ENCODE data around the gene DNM2.
A peak's percentile ranks its signal among the peaks of the same experiment; 100 is the strongest.

The DNM2 gene

GRCh38 chr19:10773969-10774368 lies 56.1 kb downstream of the DNM2 start:
- DNase-seq (ENCODE audit: low read depth, low spot score): no peak

- DNase-seq (ENCODE audit: low read depth, low spot score): no peak
Measured at GRCh38 chr19:10774893-10775292, 57.0 kb downstream of the DNM2 start.

GRCh38 chr19:10776900-10777650 lies 59.2 kb downstream of the DNM2 start:
- no peak for DNase-seq (ENCODE audit: low read depth, low spot score)

DNA sequence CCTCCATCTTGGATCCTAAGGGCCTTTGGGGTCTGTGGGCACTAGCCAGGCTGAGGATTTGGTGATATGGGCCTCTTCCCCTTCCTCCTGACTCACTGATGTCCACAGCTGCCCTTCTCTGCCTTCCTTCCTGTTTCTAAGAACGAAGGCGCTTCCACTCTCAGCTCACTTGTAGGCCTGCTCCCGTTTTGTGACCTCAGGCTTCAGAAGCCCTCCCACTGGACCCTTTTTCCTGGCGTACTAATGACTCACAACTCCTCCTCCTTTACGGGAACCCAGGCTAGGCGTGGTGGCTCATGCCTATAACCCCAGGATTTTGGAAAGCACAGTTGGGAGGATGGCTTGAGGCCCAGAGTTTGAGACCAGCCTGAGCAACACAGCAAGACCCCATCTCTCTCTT lies 62.5 kb downstream of the DNM2 start:
- DNase-seq (ENCODE audit: low read depth, low spot score): peak; percentile 45

GRCh38 chr19:10782795-10783194 lies 64.9 kb downstream of the DNM2 start:
- no peak for DNase-seq (ENCODE audit: low read depth, low spot score)

GRCh38 chr19:10784257-10784656 lies 66.4 kb downstream of the DNM2 start:
- DNase-seq (ENCODE audit: low read depth, low spot score): no peak

DNA sequence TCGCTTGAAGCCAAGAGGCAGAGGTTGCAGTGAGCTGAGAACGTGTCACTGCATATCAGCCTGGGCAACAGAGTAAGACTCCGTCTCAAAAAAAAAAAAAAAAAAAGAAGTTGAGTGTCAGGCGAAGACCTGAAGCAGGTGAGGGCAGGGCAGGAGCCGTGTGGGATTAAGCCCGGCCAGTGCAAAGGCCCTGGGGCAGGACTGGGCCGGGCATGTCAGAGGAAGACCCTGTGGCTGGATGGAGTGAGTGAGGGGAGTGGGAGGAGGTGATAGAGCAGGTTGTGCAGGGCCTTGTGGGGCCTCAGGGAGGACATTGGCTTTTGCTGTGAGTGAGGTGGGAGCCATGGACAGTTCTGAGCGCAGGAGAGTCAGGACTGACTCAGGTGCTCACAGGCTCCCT lies 70.3 kb downstream of the DNM2 start:
- DNase-seq (ENCODE audit: low read depth, low spot score): no peak

- DNase-seq (ENCODE audit: low read depth, low spot score): no peak
Measured at GRCh38 chr19:10789866-10790265, 72.0 kb downstream of the DNM2 start.

DNA sequence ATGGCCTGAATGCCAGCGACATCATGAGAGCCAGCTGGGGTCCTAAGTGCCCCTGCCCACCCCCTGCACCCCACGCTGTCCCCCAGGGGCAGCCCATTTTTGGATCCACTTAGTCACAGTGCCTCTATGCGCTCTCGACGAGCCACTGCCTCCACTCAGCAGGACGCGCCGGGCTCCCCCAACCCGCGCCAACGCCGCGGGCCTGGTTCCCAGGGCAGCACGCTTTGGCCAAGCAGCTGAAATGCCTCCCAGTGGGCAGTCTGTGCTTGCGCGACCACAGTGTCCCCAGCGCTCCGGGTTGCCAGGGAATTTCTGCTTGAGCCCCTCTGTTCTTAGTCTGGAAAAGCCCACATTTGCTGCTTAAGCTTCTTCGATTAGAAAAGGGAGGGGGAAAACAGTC lies 78.8 kb downstream of the DNM2 start:
- no peak for DNase-seq (ENCODE audit: low read depth, low spot score)

GRCh38 chr19:10797078-10797477 lies 79.2 kb downstream of the DNM2 start:
- DNase-seq (ENCODE audit: low read depth, low spot score): no peak

- no peak for DNase-seq (ENCODE audit: low read depth, low spot score)
Measured at GRCh38 chr19:10797541-10798256, 79.8 kb downstream of the DNM2 start.

DNA sequence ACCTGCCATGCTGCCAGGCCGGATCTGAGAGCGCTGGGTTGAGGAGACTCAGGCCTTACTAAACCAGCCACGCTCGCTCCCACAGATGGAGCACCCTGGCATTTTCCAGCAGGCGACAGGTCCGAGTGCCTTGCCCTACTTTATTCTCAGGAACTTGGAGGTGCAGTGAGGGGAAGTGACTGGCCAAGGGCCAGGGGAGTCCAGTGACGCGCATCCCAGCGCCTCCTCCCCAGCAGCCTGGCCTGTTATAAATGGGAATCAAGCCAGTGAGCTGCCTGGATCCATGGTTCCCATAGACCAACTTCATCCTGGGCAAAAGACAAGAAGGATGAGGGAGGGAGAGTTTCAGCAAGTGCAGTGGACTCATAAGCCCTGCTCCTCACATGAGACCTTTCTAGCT lies 82.6 kb downstream of the DNM2 start:
- no peak for DNase-seq (ENCODE audit: low read depth, low spot score)

GRCh38 chr19:10802479-10802878 lies 84.6 kb downstream of the DNM2 start:
- no peak for DNase-seq (ENCODE audit: low read depth, low spot score)

GRCh38 chr19:10803252-10803651 lies 85.4 kb downstream of the DNM2 start:
- DNase-seq (ENCODE audit: low read depth, low spot score): no peak

DNA sequence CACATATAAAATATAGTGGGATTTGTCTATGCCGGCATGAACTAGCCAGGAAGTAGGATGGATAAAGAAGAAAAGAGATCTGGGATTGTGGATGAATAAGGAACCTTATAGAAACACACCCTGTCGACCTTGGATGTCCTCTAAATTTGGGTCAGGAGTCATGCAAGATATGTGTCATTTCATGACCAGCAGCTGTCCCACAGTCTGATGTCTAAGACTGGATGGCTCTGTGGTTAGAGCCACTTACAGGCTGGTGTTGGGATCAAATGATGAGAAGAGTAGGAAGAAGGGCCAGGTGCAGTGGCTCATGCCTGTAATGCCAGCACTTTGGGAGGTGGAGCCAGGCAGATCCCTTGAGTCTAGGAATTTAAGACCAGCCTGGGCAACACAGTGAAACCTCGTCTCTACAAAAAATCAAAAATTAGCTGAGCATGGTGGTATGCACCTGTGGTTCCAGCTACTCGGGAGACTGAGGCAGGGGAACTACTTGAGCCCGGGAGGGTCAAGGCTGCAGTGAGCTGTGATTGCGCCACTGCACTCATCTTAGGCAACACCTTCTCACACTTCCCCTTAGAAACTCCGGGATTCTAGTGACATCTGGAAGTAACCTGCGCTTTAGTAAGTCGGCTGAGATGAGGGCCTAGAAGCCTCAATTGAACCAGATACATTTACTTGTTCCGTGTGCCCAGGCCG lies 87.3 kb downstream of the DNM2 start:
- DNase-seq (ENCODE audit: low read depth, low spot score): no peak

- DNase-seq (ENCODE audit: low read depth, low spot score): no peak
Measured at GRCh38 chr19:10805758-10806247, 87.9 kb downstream of the DNM2 start.

DNA sequence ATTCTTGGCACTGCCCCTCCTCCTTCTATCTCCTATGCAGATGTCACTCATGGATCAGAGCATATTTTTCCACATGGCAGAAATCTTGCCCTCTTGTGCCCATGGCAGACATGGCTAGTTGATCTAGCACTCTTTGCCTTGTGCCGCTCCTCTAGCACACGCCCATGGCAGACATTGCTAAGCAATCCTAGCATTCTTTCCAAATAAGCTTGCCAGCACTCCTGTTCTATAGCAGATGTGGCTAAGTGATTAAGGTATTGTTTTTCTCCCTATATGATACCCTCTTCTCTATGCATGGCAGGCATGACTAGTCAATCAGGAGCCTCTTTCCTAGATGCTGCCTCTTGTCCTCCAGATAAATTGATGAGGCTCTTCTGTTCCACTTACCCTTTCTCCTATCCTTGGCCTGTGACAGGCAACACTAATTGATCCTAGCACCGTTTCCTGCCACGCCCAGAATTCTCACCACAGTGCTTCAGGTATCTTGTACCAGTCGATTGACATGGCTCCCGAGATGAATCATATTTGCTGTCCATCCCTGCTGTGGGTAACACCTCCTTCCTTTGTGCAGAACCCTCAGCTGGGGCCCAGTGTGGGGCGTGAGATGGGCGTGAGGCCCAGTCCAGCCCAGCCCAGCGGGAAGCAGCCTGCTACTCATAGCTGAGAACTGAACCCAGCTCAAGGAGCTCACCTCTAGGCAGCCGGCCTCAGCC lies 91.2 kb downstream of the DNM2 start:
- peak; percentile 74 for DNase-seq (ENCODE audit: low read depth, low spot score)

GRCh38 chr19:10809651-10810285 lies 91.9 kb downstream of the DNM2 start:
- no peak for DNase-seq (ENCODE audit: low read depth, low spot score)

GRCh38 chr19:10811391-10812111 lies 93.7 kb downstream of the DNM2 start:
- no peak for DNase-seq (ENCODE audit: low read depth, low spot score)

DNA sequence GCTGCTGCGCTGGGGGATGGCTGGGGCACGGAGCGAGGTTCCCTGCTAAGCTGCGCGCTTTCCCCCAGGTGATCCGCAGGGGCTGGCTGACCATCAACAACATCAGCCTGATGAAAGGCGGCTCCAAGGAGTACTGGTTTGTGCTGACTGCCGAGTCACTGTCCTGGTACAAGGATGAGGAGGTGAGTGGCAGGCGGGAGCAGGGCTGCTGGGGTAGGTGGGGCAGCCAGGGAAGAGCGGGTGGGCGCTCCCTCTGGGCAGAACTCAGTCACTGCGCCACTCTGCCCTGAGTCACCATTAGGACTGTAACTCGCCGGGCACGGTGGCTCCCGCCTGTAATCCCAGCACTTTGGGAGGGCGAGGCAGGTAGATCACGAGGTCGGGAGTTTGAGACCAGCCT lies 94.3 kb downstream of the DNM2 start:
- DNase-seq (ENCODE audit: low read depth, low spot score): no peak

Measured in smooth muscle cell of the brain vasculature (primary cell).